LNCaP clone FGC (cell line): ENCODE results near the gene SYS1.

ENCODE experiments used
- DNase-seq: peaks from one replicate; pipeline ENCODE4 v3.0.0-alpha.2; 2011; ENCODE audit warnings: low read depth
- H3K4me3 ChIP-seq: 2 replicates; pipeline ENCODE4 v1.5.1; 2011; ENCODE audit warnings: mild to moderate bottlenecking, low read depth, low read length, control low read depth
- TF ChIP-seq, protein P1 (sequence below): IDR thresholded peaks from 2 replicates; pipeline ENCODE4 v1.5.1; 2012; ENCODE audit warnings: mild to moderate bottlenecking; ENCODE audit not compliant: control insufficient read depth, insufficient read depth; ENCODE audit errors: extremely low read depth

SYS1 gene

DNA sequence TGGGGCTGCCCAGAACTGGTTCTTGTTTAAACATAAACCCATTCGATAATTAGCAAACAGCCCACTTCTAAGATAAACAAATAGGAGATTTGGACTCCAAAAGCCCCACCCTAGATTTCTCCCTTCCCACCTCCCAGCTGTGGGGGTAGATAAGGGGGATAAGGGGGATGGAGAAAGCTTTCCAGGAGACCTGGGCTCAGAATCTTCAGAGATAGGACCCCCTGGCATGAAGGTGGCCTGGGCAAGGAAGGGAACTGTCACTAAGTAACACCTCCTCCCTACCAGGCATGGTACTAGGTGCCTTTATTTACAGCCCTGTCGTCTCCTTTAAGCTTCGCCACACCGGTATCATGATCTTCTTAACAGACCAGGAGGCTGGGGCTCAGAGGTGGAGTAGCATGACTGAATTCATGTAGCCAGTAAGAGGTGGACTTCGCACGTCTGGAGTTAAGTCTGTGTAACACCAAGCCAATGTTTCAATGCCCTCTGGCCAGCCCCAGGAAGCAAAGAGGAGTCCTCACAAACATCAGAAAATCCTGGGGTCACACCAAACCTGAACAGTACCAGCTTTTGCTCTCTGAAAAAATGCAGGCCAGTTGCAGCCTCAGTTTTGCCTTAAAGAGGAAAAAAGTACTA lies 19.3 kb upstream of the SYS1 start:
- peak; percentile 66 for DNase-seq
- TF ChIP-seq, protein P1, sequence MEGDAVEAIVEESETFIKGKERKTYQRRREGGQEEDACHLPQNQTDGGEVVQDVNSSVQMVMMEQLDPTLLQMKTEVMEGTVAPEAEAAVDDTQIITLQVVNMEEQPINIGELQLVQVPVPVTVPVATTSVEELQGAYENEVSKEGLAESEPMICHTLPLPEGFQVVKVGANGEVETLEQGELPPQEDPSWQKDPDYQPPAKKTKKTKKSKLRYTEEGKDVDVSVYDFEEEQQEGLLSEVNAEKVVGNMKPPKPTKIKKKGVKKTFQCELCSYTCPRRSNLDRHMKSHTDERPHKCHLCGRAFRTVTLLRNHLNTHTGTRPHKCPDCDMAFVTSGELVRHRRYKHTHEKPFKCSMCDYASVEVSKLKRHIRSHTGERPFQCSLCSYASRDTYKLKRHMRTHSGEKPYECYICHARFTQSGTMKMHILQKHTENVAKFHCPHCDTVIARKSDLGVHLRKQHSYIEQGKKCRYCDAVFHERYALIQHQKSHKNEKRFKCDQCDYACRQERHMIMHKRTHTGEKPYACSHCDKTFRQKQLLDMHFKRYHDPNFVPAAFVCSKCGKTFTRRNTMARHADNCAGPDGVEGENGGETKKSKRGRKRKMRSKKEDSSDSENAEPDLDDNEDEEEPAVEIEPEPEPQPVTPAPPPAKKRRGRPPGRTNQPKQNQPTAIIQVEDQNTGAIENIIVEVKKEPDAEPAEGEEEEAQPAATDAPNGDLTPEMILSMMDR: no peak
- H3K4me3 ChIP-seq: peak overlapping the region; percentile 48

DNA sequence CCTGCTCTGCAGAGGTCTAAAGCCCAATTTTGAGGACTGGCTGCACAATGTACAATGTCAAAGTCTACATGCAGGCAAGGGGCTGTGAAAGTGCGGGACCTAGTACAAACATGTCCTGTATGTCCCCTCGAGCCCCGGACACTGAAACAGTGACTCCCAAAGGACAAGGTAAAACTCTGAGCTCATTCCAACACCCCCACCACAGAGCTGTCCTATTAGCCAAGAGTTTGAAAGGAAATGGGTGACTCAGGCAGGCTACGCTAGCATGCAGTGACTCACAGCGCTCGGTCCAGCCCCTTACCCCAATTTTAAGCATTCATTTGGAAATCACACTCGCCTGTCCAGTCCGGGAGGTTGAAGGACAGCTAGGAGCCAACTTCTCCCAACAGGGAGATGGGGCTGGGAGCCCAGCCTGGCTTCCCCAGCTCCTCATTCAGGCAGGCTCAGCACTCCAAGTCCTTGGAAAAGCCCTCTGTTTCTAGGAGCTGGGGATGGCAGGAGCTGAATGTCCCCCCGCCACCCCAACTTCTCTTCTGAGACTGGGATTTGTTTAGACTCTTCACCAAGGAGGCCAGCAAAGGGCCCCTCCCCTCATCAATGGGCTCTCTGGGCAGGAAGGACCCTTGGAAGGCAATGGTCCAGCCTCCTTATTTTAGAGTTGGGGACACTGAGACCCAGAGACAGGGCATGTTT lies 18.6 kb upstream of the SYS1 start:
- TF ChIP-seq, protein P1: no peak
- H3K4me3 ChIP-seq: no peak overlapping the region
- DNase-seq: no peak

DNA sequence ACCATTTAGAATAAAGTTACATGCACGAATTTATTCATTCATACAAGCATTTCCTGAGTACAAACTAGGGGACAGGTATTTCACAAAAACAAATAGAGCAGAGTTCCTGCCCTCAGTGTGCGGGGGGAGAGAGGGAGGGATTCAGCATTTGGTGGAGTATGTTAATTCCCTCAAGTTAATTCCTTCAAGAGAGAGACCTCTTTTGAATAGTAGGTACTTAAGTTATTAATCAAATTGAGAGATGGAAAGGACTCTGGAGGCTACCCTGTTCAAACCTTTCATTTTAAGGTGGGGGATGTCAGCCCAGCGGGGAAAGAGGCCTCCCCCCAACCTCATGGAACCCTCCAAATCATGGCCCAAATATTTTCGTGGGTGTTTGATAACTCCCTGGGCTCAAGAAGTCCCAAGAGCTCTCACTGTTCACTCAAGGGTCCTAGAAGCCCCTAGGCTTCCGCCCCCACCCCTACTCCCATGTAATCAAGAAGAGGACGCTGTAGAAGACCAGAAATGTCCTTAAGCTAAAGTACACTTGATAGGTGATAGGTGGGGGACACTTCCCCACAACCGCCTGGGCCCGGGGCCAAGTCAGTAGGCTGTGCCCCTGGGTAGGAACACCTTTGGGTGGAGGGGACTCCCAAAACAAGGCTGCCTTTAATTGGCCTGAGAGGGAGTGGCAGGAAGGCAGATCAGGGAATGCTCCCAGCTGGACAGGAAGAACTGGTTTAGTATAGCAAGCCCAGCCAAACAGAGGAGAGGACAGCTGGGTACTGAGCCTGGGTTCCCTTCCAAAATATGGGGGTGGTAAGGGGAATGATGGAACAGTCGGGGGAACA lies 17.6 kb upstream of the SYS1 start:
- peak overlapping the region; percentile 36 for H3K4me3 ChIP-seq
- peak; percentile 65 for DNase-seq
- TF ChIP-seq, protein P1: no peak

DNA sequence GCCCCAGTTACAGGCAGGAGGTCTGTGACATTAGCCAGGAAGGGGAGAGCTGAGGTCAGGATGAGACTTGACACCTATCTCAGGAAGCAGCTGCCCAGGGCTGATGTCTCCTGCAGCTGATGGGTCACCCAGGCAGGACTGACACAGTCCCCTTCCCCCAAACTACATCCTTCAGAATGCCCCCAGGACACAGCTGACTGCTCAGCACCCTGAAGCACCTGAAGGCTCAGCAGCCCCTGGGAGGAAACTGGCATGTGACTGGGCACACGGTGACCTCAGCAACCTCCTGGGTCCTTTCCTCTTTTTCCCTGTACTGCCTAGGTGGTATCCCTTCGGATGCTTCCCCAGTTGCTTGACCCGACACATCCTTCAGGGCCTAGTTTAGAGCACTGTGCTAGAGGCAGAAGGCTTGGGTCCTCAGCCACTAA lies 16.7 kb upstream of the SYS1 start:
- TF ChIP-seq, protein P1: no peak
- no peak for DNase-seq
- peak overlapping the region; percentile 11; the same call in 1 of the 2 replicates for H3K4me3 ChIP-seq

DNA sequence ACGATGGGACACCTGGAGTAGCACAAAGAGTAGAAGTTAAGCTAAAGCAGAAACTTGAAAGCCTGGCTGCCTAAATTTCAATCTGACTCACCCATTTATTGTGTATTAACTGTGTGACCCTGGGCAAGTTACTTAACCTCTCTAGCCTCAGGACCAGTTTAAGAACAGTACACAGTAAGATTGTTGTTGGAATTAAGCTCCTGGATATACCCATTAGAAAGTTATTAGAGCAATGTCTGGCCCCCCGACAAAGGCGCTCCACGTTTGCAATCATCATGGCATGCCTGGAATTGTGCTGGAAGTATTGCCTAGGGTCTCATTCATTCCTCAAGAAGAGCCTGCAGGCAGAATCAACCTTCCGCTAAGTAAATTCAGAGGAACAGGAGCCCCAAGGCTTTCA lies 16.1 kb upstream of the SYS1 start:
- DNase-seq: no peak
- TF ChIP-seq, protein P1: no peak
- peak overlapping the region; percentile 71 for H3K4me3 ChIP-seq

DNA sequence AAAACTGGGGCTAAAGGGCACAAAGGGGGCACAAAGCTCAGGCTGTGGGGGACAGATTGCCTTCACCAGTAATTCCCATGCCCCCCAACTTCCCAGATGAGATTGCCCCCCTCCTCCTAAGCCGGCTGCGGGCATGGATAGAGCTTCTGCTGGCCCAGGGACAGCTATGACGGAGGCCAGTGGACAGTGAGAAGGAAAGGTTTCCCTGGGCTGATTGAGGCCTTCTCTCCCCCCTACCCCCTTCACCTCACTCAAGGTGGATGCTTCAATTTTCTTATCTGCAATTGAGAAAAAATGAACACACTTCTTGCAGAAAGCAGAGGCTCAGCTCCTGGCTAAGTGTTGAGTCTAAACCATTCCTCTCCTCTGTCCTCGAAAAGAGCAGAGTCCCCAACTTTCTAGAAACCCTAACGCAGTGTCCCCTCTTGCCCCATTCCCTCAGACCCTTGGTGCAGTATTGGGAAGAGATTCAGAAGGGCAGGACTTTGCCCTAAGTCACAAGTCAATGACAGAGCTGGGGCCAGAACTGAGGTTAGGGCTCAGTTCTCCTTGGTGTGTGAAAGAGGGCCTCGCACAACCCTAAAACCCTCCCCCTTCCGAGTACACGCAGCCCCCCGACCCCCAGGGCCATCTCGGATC lies 15.5 kb upstream of the SYS1 start:
- TF ChIP-seq, protein P1: no peak
- peak overlapping the region; percentile 71 for H3K4me3 ChIP-seq
- DNase-seq: no peak
